ENCODE data around the gene ZNF660.
"Not testable (repeated sequence)": the region's sequence is repeated elsewhere in the genome, so short reads cannot be mapped to it uniquely, and the experiment has no call there.

ZNF660 gene

DNA sequence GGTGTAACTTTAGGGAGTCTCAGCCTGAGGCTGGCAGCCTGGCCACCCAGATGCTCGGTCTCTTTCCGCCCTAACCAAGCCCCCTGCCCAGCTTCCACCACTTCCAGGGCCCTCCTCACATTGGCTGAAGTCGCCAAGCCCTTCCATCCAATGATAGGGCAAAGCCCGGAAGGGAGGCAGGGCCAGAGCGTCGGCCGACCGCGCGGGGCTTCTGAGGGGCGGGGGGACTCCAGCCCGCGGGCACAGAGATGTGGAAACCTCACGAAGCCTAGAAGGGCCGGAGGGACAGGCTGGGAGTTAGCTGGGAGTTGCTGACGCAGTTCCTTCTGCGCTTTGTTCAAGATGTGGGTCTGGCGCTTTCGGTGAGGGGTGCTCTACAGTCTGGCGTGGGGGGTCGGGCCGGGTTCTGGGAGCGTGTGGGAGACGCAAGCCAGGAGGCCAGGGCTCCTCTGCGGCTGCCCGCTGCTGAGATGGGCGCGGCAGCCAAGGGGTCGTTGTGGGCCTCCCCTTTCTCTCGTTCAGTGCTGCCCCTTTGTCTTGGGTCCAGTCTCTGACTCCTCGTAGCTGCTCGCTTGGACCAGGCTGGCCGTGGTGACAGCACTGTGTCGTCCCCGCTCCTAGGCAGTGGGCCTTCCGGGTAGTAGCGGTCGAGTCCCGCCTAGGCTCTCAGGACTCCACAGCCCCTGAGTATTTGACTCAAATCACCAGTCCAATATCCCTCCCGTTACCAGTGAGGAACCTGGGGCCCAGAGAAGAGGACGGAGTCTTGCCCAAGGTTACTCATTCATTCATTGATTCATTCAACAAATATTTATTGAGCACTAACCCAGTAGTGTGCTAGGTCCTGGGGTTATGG lies at the start of gene ZNF660:
TSS of gene ZNF660 (plus strand) at position 319 of the 856 bp plus-strand sequence. CDS start 9,230 bp downstream, outside the sequence.
- Histone ChIP-seq H3K9me3 (ENCODE audit: control insufficient read depth in 2 of 2, low read length in 2 of 2) (no peaks in the 10 kb centered on the region), H3K36me3 (ENCODE audit: control insufficient read depth in 2 of 2, insufficient read depth in 2 of 2, low read length in 2 of 2) (no peaks in the 10 kb centered on the region), H3K4me1 (ENCODE audit: control insufficient read depth in 2 of 2, insufficient read depth in 2 of 2, low read length in 2 of 2) (peaks cover 0 to 5% of the 10 kb centered on the region in 2 donors), H3K27ac (ENCODE audit: low read depth in 2 of 2, low read length in 2 of 2) (peak within 1 kb of the TSS; percentile 34 to 39), H3K4me3 (ENCODE audit: low read length in 2 of 2) (peak within 1 kb of the TSS; percentile 73 to 74), H3K27me3 (ENCODE audit: control insufficient read depth in 2 of 2, insufficient read depth in 2 of 2, low read length in 2 of 2) (no peaks in the 10 kb centered on the region), H3K9ac (ENCODE audit: low read depth in 1 of 2, low read length in 2 of 2) (peak within 1 kb of the TSS; percentile 56 to 61)

DNA sequence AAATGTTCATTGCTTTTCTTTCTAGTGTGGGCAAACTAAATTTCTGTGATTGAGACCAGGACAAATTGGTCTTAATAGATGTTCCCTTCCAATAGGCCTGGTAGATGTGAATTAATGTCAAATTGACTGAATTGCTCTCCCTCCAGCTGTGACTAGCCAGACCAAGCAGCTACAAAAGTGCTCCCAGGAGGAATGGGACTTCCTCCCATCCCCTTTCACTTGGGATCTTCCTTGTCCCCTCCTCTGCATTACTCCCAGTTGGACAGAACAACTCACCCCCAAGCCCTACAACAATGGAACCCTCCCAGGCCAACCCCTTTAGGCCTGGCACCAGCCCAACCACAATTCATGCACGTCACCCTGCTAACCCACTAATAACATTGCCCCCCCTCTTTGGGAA lies 49.4 kb upstream of the ZNF660 start:
- Histone ChIP-seq H3K9ac (ENCODE audit: low read depth in 1 of 2, low read length in 2 of 2) (no peak overlapping the region), H3K36me3 (ENCODE audit: control insufficient read depth in 2 of 2, insufficient read depth in 2 of 2, low read length in 2 of 2) (no peaks in the 10 kb centered on the region), H3K4me3 (ENCODE audit: low read length in 2 of 2) (no peak overlapping the region), H3K27me3 (ENCODE audit: control insufficient read depth in 2 of 2, insufficient read depth in 2 of 2, low read length in 2 of 2) (peaks cover 3 to 10% of the 10 kb centered on the region in 2 donors), H3K9me3 (ENCODE audit: control insufficient read depth in 2 of 2, low read length in 2 of 2) (no peaks in the 10 kb centered on the region), H3K27ac (ENCODE audit: low read depth in 2 of 2, low read length in 2 of 2) (no peak overlapping the region), H3K4me1 (ENCODE audit: control insufficient read depth in 2 of 2, insufficient read depth in 2 of 2, low read length in 2 of 2) (peaks cover 6 to 9% of the 10 kb centered on the region in 2 donors)

DNA sequence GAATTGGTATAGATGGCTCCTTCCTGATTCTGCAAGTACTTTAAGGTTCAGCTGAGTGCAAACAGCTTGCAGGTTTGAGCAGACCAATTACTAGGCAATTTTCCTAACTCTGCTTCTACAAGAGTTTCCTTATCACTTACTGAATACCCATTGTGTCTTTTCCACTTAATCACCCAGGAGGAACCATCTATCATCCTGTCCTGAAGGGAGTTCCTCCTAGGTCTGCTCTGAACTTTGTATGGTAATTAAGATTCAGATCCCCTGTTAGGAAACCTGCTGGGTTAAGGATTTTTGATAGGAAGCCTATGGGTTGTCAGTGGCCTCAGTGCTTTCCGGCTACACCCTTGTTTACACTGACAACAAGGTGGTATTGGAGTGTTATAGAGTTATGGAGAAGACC lies 40.0 kb upstream of the ZNF660 start:
- H3K36me3 ChIP-seq (ENCODE audit: control insufficient read depth in 2 of 2, insufficient read depth in 2 of 2, low read length in 2 of 2); H3K4me3 ChIP-seq (ENCODE audit: low read length in 2 of 2); H3K27me3 ChIP-seq (ENCODE audit: control insufficient read depth in 2 of 2, insufficient read depth in 2 of 2, low read length in 2 of 2): not testable (repeated sequence)

DNA sequence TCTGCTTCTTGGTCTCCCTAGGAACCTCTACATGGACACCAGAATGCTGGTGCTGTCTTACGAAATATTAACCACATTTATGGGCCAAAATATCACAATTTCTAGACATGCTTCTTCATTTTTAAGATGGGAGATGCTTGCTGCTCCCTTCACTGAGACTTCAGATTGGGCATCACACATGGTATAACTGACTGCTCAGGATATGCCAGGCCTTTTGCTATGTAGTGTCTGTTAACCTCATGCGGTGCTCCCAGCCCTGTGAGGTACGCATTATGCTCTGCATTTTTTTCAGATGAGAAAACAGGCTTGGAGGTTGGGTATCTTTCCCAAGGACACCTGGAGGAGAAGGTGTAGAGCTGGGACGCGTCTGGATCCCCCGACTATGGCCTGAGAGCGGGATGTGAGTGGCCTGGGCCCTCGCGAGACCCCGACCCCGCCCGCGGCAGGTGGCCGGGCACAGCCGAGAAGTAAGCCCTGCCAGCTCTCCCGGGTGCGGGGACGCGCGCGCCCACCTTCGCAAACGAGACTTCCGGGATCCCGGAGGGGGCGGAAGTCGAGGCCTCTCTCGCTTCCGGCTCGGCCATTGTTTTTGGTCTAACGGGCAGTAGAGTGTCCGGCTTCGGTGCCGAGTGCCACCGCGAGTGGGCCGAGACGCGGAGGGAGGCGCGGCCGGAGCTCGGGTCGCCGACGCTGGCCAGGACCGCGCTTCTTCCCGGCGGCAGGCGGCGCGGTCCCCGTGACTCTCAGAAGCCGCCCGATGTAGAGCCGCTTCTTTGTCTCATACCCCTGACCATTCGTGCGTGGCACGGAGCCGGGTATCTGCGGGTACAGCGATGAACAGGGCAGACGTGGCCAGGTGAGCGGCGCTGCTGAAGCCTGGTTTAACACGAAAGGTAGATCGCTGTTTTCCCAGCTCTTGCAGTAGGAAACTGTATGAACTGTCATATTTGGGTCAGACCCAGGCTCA lies 29.9 kb upstream of the ZNF660 start, which contains the start of gene ZKSCAN7:
TSS of gene ZKSCAN7 (plus strand) at position 568 of the 967 bp plus-strand sequence. CDS start 1,855 bp downstream, outside the sequence.
- Histone ChIP-seq H3K9me3 (ENCODE audit: control insufficient read depth in 2 of 2, low read length in 2 of 2) (peaks cover 0 to 2% of the 10 kb centered on the region in 2 donors), H3K36me3 (ENCODE audit: control insufficient read depth in 2 of 2, insufficient read depth in 2 of 2, low read length in 2 of 2) (no peaks in the 10 kb centered on the region), H3K9ac (ENCODE audit: low read depth in 1 of 2, low read length in 2 of 2) (peak within 1 kb of the TSS; percentile 60 to 63), H3K4me3 (ENCODE audit: low read length in 2 of 2) (peak within 1 kb of the TSS; percentile 75 to 87), H3K27ac (ENCODE audit: low read depth in 2 of 2, low read length in 2 of 2) (peak within 1 kb of the TSS in 1 of 2 donors; percentile 45), H3K27me3 (ENCODE audit: control insufficient read depth in 2 of 2, insufficient read depth in 2 of 2, low read length in 2 of 2) (peaks cover 0 to 5% of the 10 kb centered on the region in 2 donors), H3K4me1 (ENCODE audit: control insufficient read depth in 2 of 2, insufficient read depth in 2 of 2, low read length in 2 of 2) (peaks cover 4 to 6% of the 10 kb centered on the region in 2 donors)

More for the DNA sequence above, 40.0 kb upstream of the ZNF660 start:
- H3K27ac ChIP-seq (ENCODE audit: low read depth in 2 of 2, low read length in 2 of 2); H3K9ac ChIP-seq (ENCODE audit: low read depth in 1 of 2, low read length in 2 of 2); H3K4me1 ChIP-seq (ENCODE audit: control insufficient read depth in 2 of 2, insufficient read depth in 2 of 2, low read length in 2 of 2); H3K9me3 ChIP-seq (ENCODE audit: control insufficient read depth in 2 of 2, low read length in 2 of 2): not testable (repeated sequence)

DNA sequence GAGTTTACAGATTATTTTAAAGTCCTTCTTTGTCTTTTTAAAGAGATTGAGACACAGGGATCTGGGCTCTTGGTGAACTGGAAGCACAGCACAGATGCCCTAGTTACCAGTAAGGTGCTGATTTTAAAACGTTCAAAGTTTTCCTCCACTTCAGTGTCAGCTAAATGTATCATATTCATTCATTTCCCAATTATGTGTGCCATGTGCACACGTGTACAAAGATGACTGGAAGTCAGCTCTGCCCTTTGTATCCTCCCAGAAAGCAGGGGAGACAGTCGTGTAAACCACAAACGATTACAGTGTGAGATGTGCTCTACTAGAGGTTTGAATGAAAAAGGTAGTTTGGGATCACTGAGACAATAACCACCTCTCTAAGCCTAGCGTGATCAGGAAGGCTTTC lies 29.0 kb upstream of the ZNF660 start:
- peaks cover 4 to 6% of the 10 kb centered on the region in 2 donors for H3K4me1 ChIP-seq (ENCODE audit: control insufficient read depth in 2 of 2, insufficient read depth in 2 of 2, low read length in 2 of 2)
- no peaks in the 10 kb centered on the region for H3K36me3 ChIP-seq (ENCODE audit: control insufficient read depth in 2 of 2, insufficient read depth in 2 of 2, low read length in 2 of 2)
- peaks cover 0 to 5% of the 10 kb centered on the region in 2 donors for H3K27me3 ChIP-seq (ENCODE audit: control insufficient read depth in 2 of 2, insufficient read depth in 2 of 2, low read length in 2 of 2)
- H3K27ac ChIP-seq (ENCODE audit: low read depth in 2 of 2, low read length in 2 of 2), result no peak overlapping the region
- H3K4me3 ChIP-seq (ENCODE audit: low read length in 2 of 2), result peak overlapping the region; percentile 75 to 87
- no peak overlapping the region for H3K9ac ChIP-seq (ENCODE audit: low read depth in 1 of 2, low read length in 2 of 2)
- H3K9me3 ChIP-seq (ENCODE audit: control insufficient read depth in 2 of 2, low read length in 2 of 2), result peaks cover 0 to 2% of the 10 kb centered on the region in 2 donors

DNA sequence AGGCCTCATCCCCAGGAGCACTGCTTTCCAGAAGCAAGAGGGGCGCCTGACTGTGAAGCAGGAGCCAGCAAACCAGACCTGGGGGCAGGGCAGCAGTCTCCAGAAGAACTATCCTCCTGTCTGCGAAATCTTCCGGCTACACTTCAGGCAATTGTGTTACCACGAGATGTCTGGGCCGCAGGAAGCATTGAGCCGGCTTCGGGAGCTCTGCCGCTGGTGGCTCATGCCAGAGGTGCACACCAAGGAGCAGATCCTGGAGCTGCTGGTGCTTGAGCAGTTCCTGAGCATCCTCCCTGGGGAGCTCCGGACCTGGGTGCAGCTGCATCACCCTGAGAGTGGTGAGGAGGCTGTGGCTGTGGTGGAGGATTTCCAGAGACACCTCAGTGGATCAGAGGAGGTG lies 27.7 kb upstream of the ZNF660 start:
- Histone ChIP-seq H3K4me1 (ENCODE audit: control insufficient read depth in 2 of 2, insufficient read depth in 2 of 2, low read length in 2 of 2) (peaks cover 4 to 6% of the 10 kb centered on the region in 2 donors), H3K27ac (ENCODE audit: low read depth in 2 of 2, low read length in 2 of 2) (no peak overlapping the region), H3K9ac (ENCODE audit: low read depth in 1 of 2, low read length in 2 of 2) (no peak overlapping the region), H3K36me3 (ENCODE audit: control insufficient read depth in 2 of 2, insufficient read depth in 2 of 2, low read length in 2 of 2) (no peaks in the 10 kb centered on the region), H3K9me3 (ENCODE audit: control insufficient read depth in 2 of 2, low read length in 2 of 2) (peaks cover 0 to 4% of the 10 kb centered on the region in 2 donors), H3K27me3 (ENCODE audit: control insufficient read depth in 2 of 2, insufficient read depth in 2 of 2, low read length in 2 of 2) (no peaks in the 10 kb centered on the region), H3K4me3 (ENCODE audit: low read length in 2 of 2) (no peak overlapping the region)

DNA sequence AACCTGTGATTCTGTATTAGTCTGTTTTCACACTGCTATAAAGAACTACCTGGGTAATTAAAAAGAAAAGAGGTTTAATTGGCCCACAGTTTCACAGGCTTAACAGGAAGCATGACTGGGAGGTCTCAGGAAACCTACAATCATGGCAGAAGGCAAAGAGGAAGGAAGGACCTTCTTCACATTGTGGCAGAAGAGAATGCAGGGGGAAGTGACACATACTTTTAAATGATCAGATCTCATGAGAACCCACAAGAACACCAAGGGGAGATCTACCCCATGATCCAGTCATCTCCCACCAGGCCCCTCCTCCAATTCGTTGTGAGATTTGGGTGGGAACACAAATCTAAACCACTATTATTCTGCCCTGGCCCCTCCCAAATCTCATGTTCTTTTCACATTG lies 23.7 kb upstream of the ZNF660 start:
- H3K27me3 ChIP-seq (ENCODE audit: control insufficient read depth in 2 of 2, insufficient read depth in 2 of 2, low read length in 2 of 2), result no peaks in the 10 kb centered on the region
- H3K27ac ChIP-seq (ENCODE audit: low read depth in 2 of 2, low read length in 2 of 2), result no peak overlapping the region
- peaks cover 0 to 1% of the 10 kb centered on the region in 2 donors for H3K4me1 ChIP-seq (ENCODE audit: control insufficient read depth in 2 of 2, insufficient read depth in 2 of 2, low read length in 2 of 2)
- H3K4me3 ChIP-seq (ENCODE audit: low read length in 2 of 2), result no peak overlapping the region
- H3K9ac ChIP-seq (ENCODE audit: low read depth in 1 of 2, low read length in 2 of 2), result no peak overlapping the region
- H3K36me3 ChIP-seq (ENCODE audit: control insufficient read depth in 2 of 2, insufficient read depth in 2 of 2, low read length in 2 of 2), result peaks cover 0 to 5% of the 10 kb centered on the region in 2 donors
- peaks cover 0 to 8% of the 10 kb centered on the region in 2 donors for H3K9me3 ChIP-seq (ENCODE audit: control insufficient read depth in 2 of 2, low read length in 2 of 2)

DNA sequence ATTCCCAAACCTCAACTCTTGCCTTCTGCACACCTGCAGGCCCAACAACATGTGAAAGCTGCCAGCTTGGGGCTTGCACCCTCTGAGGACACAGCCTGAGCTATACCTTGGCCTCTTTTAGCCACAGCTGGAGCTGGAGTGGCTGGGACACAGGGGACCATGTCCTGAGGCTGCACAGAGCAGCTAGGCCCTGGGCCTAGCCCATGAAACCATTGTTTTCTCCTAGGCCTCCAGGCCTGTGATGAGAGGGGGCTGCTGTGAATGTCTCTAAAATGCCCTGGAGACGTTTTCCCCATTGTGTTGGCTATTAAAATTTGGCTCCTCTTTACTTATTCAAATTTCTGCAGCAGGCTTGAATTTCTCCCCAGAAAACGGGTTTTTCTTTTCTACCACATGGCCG lies 22.6 kb upstream of the ZNF660 start:
- no peak overlapping the region for H3K4me3 ChIP-seq (ENCODE audit: low read length in 2 of 2)
- peaks cover 0 to 6% of the 10 kb centered on the region in 2 donors for H3K36me3 ChIP-seq (ENCODE audit: control insufficient read depth in 2 of 2, insufficient read depth in 2 of 2, low read length in 2 of 2)
- no peak overlapping the region for H3K9ac ChIP-seq (ENCODE audit: low read depth in 1 of 2, low read length in 2 of 2)
- H3K27me3 ChIP-seq (ENCODE audit: control insufficient read depth in 2 of 2, insufficient read depth in 2 of 2, low read length in 2 of 2), result no peaks in the 10 kb centered on the region
- no peaks in the 10 kb centered on the region for H3K4me1 ChIP-seq (ENCODE audit: control insufficient read depth in 2 of 2, insufficient read depth in 2 of 2, low read length in 2 of 2)
- no peak overlapping the region for H3K27ac ChIP-seq (ENCODE audit: low read depth in 2 of 2, low read length in 2 of 2)
- H3K9me3 ChIP-seq (ENCODE audit: control insufficient read depth in 2 of 2, low read length in 2 of 2), result peaks cover 0 to 8% of the 10 kb centered on the region in 2 donors

DNA sequence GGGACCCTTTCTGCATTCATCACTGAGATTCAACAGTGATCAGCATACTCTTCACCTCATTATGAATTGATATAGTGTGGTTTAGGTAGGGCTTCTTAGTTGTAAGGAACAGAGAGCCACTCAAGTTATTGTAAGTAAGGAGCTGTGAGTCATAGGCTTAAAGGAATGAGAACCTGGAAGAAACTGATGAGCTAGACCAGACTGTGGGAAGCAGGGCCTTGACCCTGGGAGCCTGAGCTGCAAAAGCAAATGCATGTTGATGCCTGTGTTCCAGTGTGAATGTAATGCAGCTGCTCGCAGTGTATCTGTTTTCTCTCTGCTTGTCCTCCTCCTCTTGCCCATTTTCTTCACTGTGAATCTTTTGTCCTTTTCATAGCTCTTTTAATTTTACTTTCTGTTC lies 16.2 kb upstream of the ZNF660 start:
- no peak overlapping the region for H3K9ac ChIP-seq (ENCODE audit: low read depth in 1 of 2, low read length in 2 of 2)
- H3K9me3 ChIP-seq (ENCODE audit: control insufficient read depth in 2 of 2, low read length in 2 of 2), result peaks cover 10 to 19% of the 10 kb centered on the region in 2 donors
- H3K4me1 ChIP-seq (ENCODE audit: control insufficient read depth in 2 of 2, insufficient read depth in 2 of 2, low read length in 2 of 2), result no peaks in the 10 kb centered on the region
- no peak overlapping the region for H3K27ac ChIP-seq (ENCODE audit: low read depth in 2 of 2, low read length in 2 of 2)
- no peaks in the 10 kb centered on the region for H3K27me3 ChIP-seq (ENCODE audit: control insufficient read depth in 2 of 2, insufficient read depth in 2 of 2, low read length in 2 of 2)
- no peak overlapping the region for H3K4me3 ChIP-seq (ENCODE audit: low read length in 2 of 2)
- peaks cover 6 to 24% of the 10 kb centered on the region in 2 donors for H3K36me3 ChIP-seq (ENCODE audit: control insufficient read depth in 2 of 2, insufficient read depth in 2 of 2, low read length in 2 of 2)

All from mucosa of rectum (tissue), 2 donors.